ENCODE measurements around the gene GADD45B. TPM values are rescaled to one million over a fixed set of nuclear protein-coding genes. Genes with fewer than 3 reads are reported as not detected.

Gene GADD45B
- total RNA-seq, 4 donors from 2014 or later = 52.5 to 134 (median 68.7) TPM

DNA sequence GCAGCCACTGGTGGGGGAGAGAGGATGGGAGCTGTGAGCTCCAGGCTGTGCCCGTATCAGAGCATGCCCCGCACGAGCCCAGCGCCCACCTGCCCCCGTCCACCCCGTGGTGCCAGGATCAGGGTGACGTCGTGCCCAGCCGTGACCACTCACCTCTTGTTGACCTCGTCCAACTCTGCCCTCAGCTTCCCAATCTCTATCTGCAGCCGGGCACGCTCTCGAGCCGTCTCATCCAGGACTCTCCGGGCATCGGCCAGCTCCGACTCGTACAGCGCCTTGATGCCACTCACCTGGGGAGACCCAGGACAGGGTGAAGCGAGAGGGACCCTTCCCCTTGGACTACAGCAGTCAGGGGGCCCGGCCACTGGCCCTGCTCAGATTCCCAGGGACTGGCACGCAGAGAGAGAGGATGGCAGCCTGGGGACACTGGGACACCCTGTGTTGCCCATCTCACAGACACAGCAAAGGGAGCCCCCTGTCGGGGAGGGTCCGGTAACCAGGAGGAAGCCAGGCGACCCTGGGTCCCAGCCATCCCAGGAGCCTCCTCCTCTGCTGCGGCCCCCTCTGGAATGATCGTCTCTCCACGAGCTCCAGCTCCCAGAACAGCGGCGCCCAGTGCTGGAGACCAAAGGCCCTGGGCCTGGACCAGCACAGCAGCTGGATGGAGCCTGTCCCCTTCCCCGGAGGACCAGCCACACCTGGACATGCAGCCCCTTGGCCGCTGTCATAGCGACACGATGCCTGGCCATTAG, 31.5 kb upstream of the GADD45B start:
- Histone ChIP-seq H3K4me1 (no peaks in the 10 kb centered on the region), H3K4me3 (no peak overlapping the region), H3K9me3 (no peaks in the 10 kb centered on the region), H3K27me3 (no peaks in the 10 kb centered on the region), H3K36me3 (peaks cover 25% of the 10 kb centered on the region), H3K27ac (no peak overlapping the region)
- 93% methylated on average over 16 of the region's 34 CpGs for WGBS
- no peak for TF ChIP-seq EP300 (IDR thresholded peaks at IDR 0.05)
- no peak for TF ChIP-seq POLR2AphosphoS5 (IDR thresholded peaks at IDR 0.05)
- TF ChIP-seq, protein P1, sequence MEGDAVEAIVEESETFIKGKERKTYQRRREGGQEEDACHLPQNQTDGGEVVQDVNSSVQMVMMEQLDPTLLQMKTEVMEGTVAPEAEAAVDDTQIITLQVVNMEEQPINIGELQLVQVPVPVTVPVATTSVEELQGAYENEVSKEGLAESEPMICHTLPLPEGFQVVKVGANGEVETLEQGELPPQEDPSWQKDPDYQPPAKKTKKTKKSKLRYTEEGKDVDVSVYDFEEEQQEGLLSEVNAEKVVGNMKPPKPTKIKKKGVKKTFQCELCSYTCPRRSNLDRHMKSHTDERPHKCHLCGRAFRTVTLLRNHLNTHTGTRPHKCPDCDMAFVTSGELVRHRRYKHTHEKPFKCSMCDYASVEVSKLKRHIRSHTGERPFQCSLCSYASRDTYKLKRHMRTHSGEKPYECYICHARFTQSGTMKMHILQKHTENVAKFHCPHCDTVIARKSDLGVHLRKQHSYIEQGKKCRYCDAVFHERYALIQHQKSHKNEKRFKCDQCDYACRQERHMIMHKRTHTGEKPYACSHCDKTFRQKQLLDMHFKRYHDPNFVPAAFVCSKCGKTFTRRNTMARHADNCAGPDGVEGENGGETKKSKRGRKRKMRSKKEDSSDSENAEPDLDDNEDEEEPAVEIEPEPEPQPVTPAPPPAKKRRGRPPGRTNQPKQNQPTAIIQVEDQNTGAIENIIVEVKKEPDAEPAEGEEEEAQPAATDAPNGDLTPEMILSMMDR (IDR thresholded peaks at IDR 0.05) = no peak
- no peak for TF ChIP-seq POLR2A (IDR thresholded peaks at IDR 0.05)
- no peak for DNase-seq (ENCODE audit: low spot score in 2 of 2)

DNA sequence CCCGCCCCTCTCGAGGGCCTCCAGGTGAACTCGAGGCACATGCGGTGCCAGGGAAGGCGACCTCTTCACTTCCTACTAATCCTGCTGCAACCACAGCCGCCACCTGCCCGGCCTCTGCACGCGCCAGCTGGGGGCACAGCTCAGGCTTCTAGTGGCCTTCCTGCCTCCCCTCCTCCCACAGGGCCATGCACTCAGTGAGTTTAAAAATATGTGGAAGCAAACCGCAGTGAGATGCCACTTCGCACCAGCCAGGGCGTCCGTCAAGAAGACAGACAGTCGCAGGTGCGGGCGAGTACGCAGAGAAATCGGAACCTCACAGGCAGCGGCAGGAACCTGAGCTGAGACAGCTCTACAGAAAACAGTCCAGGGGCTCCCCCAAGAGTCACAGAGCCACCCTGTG, 29.5 kb upstream of the GADD45B start:
- H3K27me3 ChIP-seq = no peaks in the 10 kb centered on the region
- TF ChIP-seq POLR2AphosphoS5 (IDR thresholded peaks at IDR 0.05) = no peak
- no peak for TF ChIP-seq POLR2A (IDR thresholded peaks at IDR 0.05)
- TF ChIP-seq, protein P1 (IDR thresholded peaks at IDR 0.05) = no peak
- TF ChIP-seq EP300 (IDR thresholded peaks at IDR 0.05) = no peak
- no peaks in the 10 kb centered on the region for H3K9me3 ChIP-seq
- peaks cover 25% of the 10 kb centered on the region for H3K36me3 ChIP-seq
- H3K4me3 ChIP-seq = no peak overlapping the region
- 97% methylated on average over 10 of the region's 19 CpGs for WGBS
- no peaks in the 10 kb centered on the region for H3K4me1 ChIP-seq
- no peak overlapping the region for H3K27ac ChIP-seq
- no peak for DNase-seq (ENCODE audit: low spot score in 2 of 2)

DNA sequence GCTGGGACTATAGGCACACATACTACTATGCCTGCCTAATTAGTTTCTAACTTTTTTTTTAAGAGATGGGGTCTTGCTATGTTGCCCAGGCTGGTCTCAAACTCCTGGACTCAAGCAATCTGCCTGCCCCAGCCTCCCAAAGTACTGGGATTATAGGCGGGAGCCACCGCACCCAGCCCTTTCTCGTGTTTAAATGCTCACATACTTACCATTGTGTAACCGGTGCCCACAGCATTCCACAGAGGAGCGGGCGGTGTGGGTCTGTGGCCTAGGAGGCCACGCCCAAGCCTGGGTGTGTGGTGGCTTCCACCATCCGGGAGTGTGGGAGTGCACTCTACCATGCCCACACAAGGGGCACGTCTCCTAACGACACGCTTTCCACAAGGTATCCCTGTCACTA, 26.9 kb upstream of the GADD45B start:
- no peaks in the 10 kb centered on the region for H3K9me3 ChIP-seq

DNA sequence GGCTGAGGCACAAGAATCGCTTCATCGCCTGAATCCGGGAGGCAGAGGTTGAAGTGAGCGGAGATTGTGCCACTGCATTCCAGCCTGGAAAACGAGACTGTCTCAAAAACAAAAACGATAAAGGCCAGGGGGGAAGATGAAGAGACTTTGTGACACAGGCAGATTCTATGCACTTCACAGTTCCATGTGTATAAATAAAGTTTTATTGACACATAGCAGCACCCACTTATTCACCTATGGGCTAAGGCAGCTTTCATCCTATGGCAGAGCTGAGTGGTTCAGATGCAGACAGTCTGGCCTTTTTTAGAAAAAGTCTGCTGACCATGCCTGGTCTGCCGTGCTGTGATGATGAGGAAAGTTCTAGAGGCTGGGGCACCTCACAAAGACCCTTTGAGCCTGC, 24.8 kb upstream of the GADD45B start:
- Histone ChIP-seq H3K27me3 (no peaks in the 10 kb centered on the region), H3K9me3 (no peaks in the 10 kb centered on the region), H3K4me3 (no peak overlapping the region), H3K27ac (no peak overlapping the region), H3K36me3 (no peaks in the 10 kb centered on the region), H3K4me1 (peaks cover 10% of the 10 kb centered on the region)
- TF ChIP-seq EP300 (IDR thresholded peaks at IDR 0.05) = no peak
- TF ChIP-seq POLR2AphosphoS5 (IDR thresholded peaks at IDR 0.05) = no peak
- TF ChIP-seq, protein P1 (IDR thresholded peaks at IDR 0.05) = no peak
- TF ChIP-seq POLR2A (IDR thresholded peaks at IDR 0.05) = no peak
- no peak for DNase-seq (ENCODE audit: low spot score in 2 of 2)
- 96% methylated on average over 7 of the region's 7 CpGs for WGBS

More for the DNA sequence above, 26.9 kb upstream of the GADD45B start:
- H3K4me3 ChIP-seq = no peak overlapping the region
- TF ChIP-seq, protein P1 (IDR thresholded peaks at IDR 0.05) = no peak
- no peak for TF ChIP-seq EP300 (IDR thresholded peaks at IDR 0.05)
- TF ChIP-seq POLR2A (IDR thresholded peaks at IDR 0.05) = no peak
- no peak for TF ChIP-seq POLR2AphosphoS5 (IDR thresholded peaks at IDR 0.05)
- DNase-seq (ENCODE audit: low spot score in 2 of 2) = no peak
- WGBS = 84% methylated on average over 11 of the region's 11 CpGs
- H3K4me1 ChIP-seq = no peaks in the 10 kb centered on the region
- peaks cover 10% of the 10 kb centered on the region for H3K36me3 ChIP-seq
- H3K27ac ChIP-seq = no peak overlapping the region
- no peaks in the 10 kb centered on the region for H3K27me3 ChIP-seq

DNA sequence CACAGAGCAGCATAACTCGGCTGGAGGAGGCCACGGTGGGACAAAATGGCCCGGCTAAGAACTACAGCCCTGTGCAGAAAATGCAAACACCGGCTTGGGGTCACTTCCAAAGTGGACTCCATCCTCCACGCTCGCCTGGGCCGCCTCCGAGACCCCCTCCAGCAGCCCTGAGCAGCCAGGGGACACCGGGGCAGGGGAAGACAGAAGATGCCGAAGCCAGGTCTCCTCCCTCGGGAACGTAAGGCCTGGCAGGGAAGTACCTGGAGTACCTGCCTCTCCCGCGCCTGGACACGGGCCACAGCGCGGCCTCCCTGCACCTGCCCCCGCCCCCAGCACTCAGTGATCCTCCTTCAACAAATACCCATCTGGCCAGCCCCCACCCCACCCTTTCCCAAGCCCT, 24.2 kb upstream of the GADD45B start:
- Histone ChIP-seq H3K27ac (no peak overlapping the region), H3K36me3 (no peaks in the 10 kb centered on the region), H3K4me1 (peaks cover 11% of the 10 kb centered on the region), H3K4me3 (no peak overlapping the region), H3K27me3 (no peaks in the 10 kb centered on the region), H3K9me3 (no peaks in the 10 kb centered on the region)
- 97% methylated on average over 14 of the region's 18 CpGs for WGBS
- TF ChIP-seq POLR2AphosphoS5 (IDR thresholded peaks at IDR 0.05) (no peak), POLR2A (IDR thresholded peaks at IDR 0.05) (no peak), EP300 (IDR thresholded peaks at IDR 0.05) (no peak)
- TF ChIP-seq, protein P1 (IDR thresholded peaks at IDR 0.05) = no peak
- no peak for DNase-seq (ENCODE audit: low spot score in 2 of 2)

Data from suprapubic skin (tissue), 4 donors.